ENCODE data around the gene CORO1C.

- TF ChIP-seq CTCF (IDR thresholded peaks at IDR 0.05; ENCODE audit: borderline replicate concordance, extremely low read depth, low read length, poor library complexity, severe bottlenecking) (no peak), EZH2 (IDR thresholded peaks at IDR 0.05; ENCODE audit: borderline replicate concordance, low read depth, low read length, severe bottlenecking) (no peak)
Observed at GRCh38 chr12:108772891-108773797, 41.8 kb upstream of the CORO1C start.

Measured in DND-41 (cell line).